ENCODE results near the gene FAM89B. TPM values are rescaled to one million over a fixed set of nuclear protein-coding genes. Genes with fewer than 3 reads are reported as not detected.

The FAM89B gene
- total RNA-seq, 1 donor from 2014 or later: 86.8 TPM

GRCh38 chr11:65578667-65579066, 6.3 kb downstream of the FAM89B start:
- DNase-seq (ENCODE audit: low spot score): no peak
- Mint-ChIP-seq H3K27ac (ENCODE audit: unreplicated experiment) (peak overlapping the region; percentile 11), H3K4me3 (ENCODE audit: unreplicated experiment) (no peak overlapping the region), H3K4me1 (ENCODE audit: low read depth) (peaks cover 38% of the 10 kb centered on the region), H3K36me3 (ENCODE audit: low read depth) (peaks cover 14% of the 10 kb centered on the region), H3K27me3 (ENCODE audit: low read depth) (no peaks in the 10 kb centered on the region), H3K9me3 (ENCODE audit: low read depth) (no peaks in the 10 kb centered on the region)
- no peak for TF ChIP-seq CTCF (IDR thresholded peaks at IDR 0.05)

GRCh38 chr11:65579291-65579690, 7.0 kb downstream of the FAM89B start:
- no peak for TF ChIP-seq CTCF (IDR thresholded peaks at IDR 0.05)
- DNase-seq (ENCODE audit: low spot score): no peak
- no peak overlapping the region for H3K4me3 Mint-ChIP-seq (ENCODE audit: unreplicated experiment)
- H3K9me3 Mint-ChIP-seq (ENCODE audit: low read depth): no peaks in the 10 kb centered on the region
- H3K27me3 Mint-ChIP-seq (ENCODE audit: low read depth): no peaks in the 10 kb centered on the region
- peaks cover 35% of the 10 kb centered on the region for H3K4me1 Mint-ChIP-seq (ENCODE audit: low read depth)
- H3K36me3 Mint-ChIP-seq (ENCODE audit: low read depth): peaks cover 14% of the 10 kb centered on the region
- H3K27ac Mint-ChIP-seq (ENCODE audit: unreplicated experiment): no peak overlapping the region

- no peak for DNase-seq (ENCODE audit: low spot score)
- no peak for TF ChIP-seq CTCF (IDR thresholded peaks at IDR 0.05)
- no peak overlapping the region for H3K4me3 Mint-ChIP-seq (ENCODE audit: unreplicated experiment)
Observed at GRCh38 chr11:65580031-65580692, 7.8 kb downstream of the FAM89B start.

GRCh38 chr11:65580756-65581155, 8.4 kb downstream of the FAM89B start:
- H3K36me3 Mint-ChIP-seq (ENCODE audit: low read depth): peaks cover 14% of the 10 kb centered on the region

More at GRCh38 chr11:65580031-65580692, 7.8 kb downstream of the FAM89B start:
- H3K36me3 Mint-ChIP-seq (ENCODE audit: low read depth): peaks cover 14% of the 10 kb centered on the region
- no peaks in the 10 kb centered on the region for H3K9me3 Mint-ChIP-seq (ENCODE audit: low read depth)
- no peaks in the 10 kb centered on the region for H3K27me3 Mint-ChIP-seq (ENCODE audit: low read depth)
- peaks cover 29% of the 10 kb centered on the region for H3K4me1 Mint-ChIP-seq (ENCODE audit: low read depth)
- no peak overlapping the region for H3K27ac Mint-ChIP-seq (ENCODE audit: unreplicated experiment)

GRCh38 chr11:65581928-65582327, 9.6 kb downstream of the FAM89B start:
- no peak for TF ChIP-seq CTCF (IDR thresholded peaks at IDR 0.05)
- H3K36me3 Mint-ChIP-seq (ENCODE audit: low read depth): peaks cover 16% of the 10 kb centered on the region
- H3K27ac Mint-ChIP-seq (ENCODE audit: unreplicated experiment): no peak overlapping the region
- peaks cover 26% of the 10 kb centered on the region for H3K4me1 Mint-ChIP-seq (ENCODE audit: low read depth)
- DNase-seq (ENCODE audit: low spot score): no peak
- H3K9me3 Mint-ChIP-seq (ENCODE audit: low read depth): no peaks in the 10 kb centered on the region
- H3K27me3 Mint-ChIP-seq (ENCODE audit: low read depth): no peaks in the 10 kb centered on the region
- no peak overlapping the region for H3K4me3 Mint-ChIP-seq (ENCODE audit: unreplicated experiment)

More at GRCh38 chr11:65580756-65581155, 8.4 kb downstream of the FAM89B start:
- Mint-ChIP-seq H3K27me3 (ENCODE audit: low read depth) (no peaks in the 10 kb centered on the region), H3K4me3 (ENCODE audit: unreplicated experiment) (no peak overlapping the region), H3K27ac (ENCODE audit: unreplicated experiment) (no peak overlapping the region), H3K9me3 (ENCODE audit: low read depth) (no peaks in the 10 kb centered on the region), H3K4me1 (ENCODE audit: low read depth) (peaks cover 24% of the 10 kb centered on the region)
- no peak for DNase-seq (ENCODE audit: low spot score)
- no peak for TF ChIP-seq CTCF (IDR thresholded peaks at IDR 0.05)
